Mucosa of descending colon (tissue), 3 donors: Measurements from ENCODE around the gene ABCA12. TPM values are rescaled to one million over a fixed set of nuclear protein-coding genes. Genes with fewer than 3 reads are reported as not detected.

Experiments
- ATAC-seq: fragments of 200-7000 bp; cut with Tn5 transposase; one replicate; pipeline ENCODE4 v1.9.1; 2020; ENCODE audit warnings: mild to moderate bottlenecking, moderate library complexity
- DNase-seq, 3 donors: peaks; one replicate each; pipeline ENCODE4 v3.0.0-alpha.2; 2020
- H3K36me3 ChIP-seq: fragments of 200-600 bp; one replicate; pipeline ENCODE4 v1.8.0; 2021; ENCODE audit warnings: low read depth, mild to moderate bottlenecking
- H3K4me1 ChIP-seq: fragments of 200-600 bp; one replicate; pipeline ENCODE4 v1.8.0; 2021; ENCODE audit warnings: low read depth, mild to moderate bottlenecking
- H3K4me3 ChIP-seq: fragments of 200-600 bp; one replicate; pipeline ENCODE4 v1.8.0; 2021; ENCODE audit warnings: mild to moderate bottlenecking
- H3K9me3 ChIP-seq: fragments of 200-600 bp; one replicate; pipeline ENCODE4 v1.8.0; 2021; ENCODE audit warnings: mild to moderate bottlenecking
- CTCF ChIP-seq: fragments of 200-600 bp; IDR thresholded peaks from one replicate; pipeline ENCODE4 v1.8.0; 2022; ENCODE audit warnings: antibody characterized with exemption, mild to moderate bottlenecking
- intact Hi-C, 2 donors: fragments of 100-400 bp; cut with DNase I in 1 of 2; cut with micrococcal nuclease in 1 of 2; formaldehyde crosslinking; loops; one replicate each; pipeline versions ENCODE4 v1.11.0 to v1.11.1; 2022; cut with DNase I, micrococcal nuclease
- total RNA-seq, 3 donors: library from RNA; stranded (reverse); fragmentation: NEBNext Ultra II Directional in 2 of 3; extraction: Animal tissue kit (Norgen Biotek cat#: 25700) in 2 of 3; gene quantifications; one replicate each; pipeline versions ENCODE4 v1.2.1 to v1.2.4, GENCODE V29; 2021 to 2023
- donor health status: DM: no; HTN: no; CAD: no; lungs with moderate emphysema.
- donor health status: DM: no; HTN: no; CAD: no.
- donor health status: DM: no; HTN: yes; CAD: no.

Gene ABCA12
- total RNA-seq, 3 donors from 2014 or later, result 0.05 to 1.1 TPM; not detected in 1

GRCh38 chr2:214960677-214961076 is 177.7 kb downstream of the ABCA12 start:
- Histone ChIP-seq H3K4me1 (no peaks in the 10 kb centered on the region), H3K36me3 (no peaks in the 10 kb centered on the region), H3K4me3 (no peak overlapping the region), H3K9me3 (no peaks in the 10 kb centered on the region)
- DNase-seq, result no peak
- intact Hi-C loops, result no loop called here
- no peak for TF ChIP-seq CTCF
- ATAC-seq, result no peak

GRCh38 chr2:214946949-214947348 is 191.5 kb downstream of the ABCA12 start:
- Histone ChIP-seq H3K4me3 (no peak overlapping the region), H3K36me3 (no peaks in the 10 kb centered on the region), H3K9me3 (no peaks in the 10 kb centered on the region), H3K4me1 (no peaks in the 10 kb centered on the region)
- intact Hi-C loops, result no loop called here
- DNase-seq, result no peak
- no peak for TF ChIP-seq CTCF
- ATAC-seq, result no peak

GRCh38 chr2:214934006-214934405 is 204.4 kb downstream of the ABCA12 start:
- Histone ChIP-seq H3K36me3 (no peaks in the 10 kb centered on the region), H3K4me3 (no peak overlapping the region), H3K9me3 (no peaks in the 10 kb centered on the region), H3K4me1 (no peaks in the 10 kb centered on the region)
- DNase-seq (no peak), ATAC-seq (no peak)
- no peak for TF ChIP-seq CTCF
- intact Hi-C loops, result no loop called here

- ATAC-seq (no peak), DNase-seq (no peak)
- intact Hi-C loops, result no loop called here
- TF ChIP-seq CTCF, result no peak
- no peaks in the 10 kb centered on the region for H3K36me3 ChIP-seq
- no peak overlapping the region for H3K4me3 ChIP-seq
- H3K4me1 ChIP-seq, result no peaks in the 10 kb centered on the region
- H3K9me3 ChIP-seq, result no peaks in the 10 kb centered on the region
Observed at GRCh38 chr2:214904634-214905033, 233.8 kb downstream of the ABCA12 start.

GRCh38 chr2:214904176-214904575 is 234.2 kb downstream of the ABCA12 start:
- no peaks in the 10 kb centered on the region for H3K9me3 ChIP-seq
- H3K36me3 ChIP-seq, result no peaks in the 10 kb centered on the region
- no peak for ATAC-seq
- intact Hi-C loops, result no loop called here
- no peak for TF ChIP-seq CTCF
- H3K4me1 ChIP-seq, result no peaks in the 10 kb centered on the region
- no peak for DNase-seq
- no peak overlapping the region for H3K4me3 ChIP-seq

GRCh38 chr2:214902286-214902685 is 236.1 kb downstream of the ABCA12 start:
- DNase-seq (no peak), ATAC-seq (no peak)
- H3K4me1 ChIP-seq, result no peaks in the 10 kb centered on the region
- H3K9me3 ChIP-seq, result no peaks in the 10 kb centered on the region
- H3K4me3 ChIP-seq, result no peak overlapping the region
- no peak for TF ChIP-seq CTCF
- intact Hi-C loops, result no loop called here
- no peaks in the 10 kb centered on the region for H3K36me3 ChIP-seq
